Stimulated activated CD8-positive, alpha-beta memory T cell treated with anti-CD3 and anti-CD28 coated beads, Interleukin-7, amount 100 ng/mL, for 4 hours (primary cell): ENCODE data around the gene CBR3.
A peak's percentile ranks its signal among the peaks of the same experiment; 100 is the strongest.

Experiments
- DNase-seq, 2 donors: peaks; one replicate each; pipeline ENCODE4 v3.0.0-alpha.2; 2020; ENCODE audit warnings: low read depth in 2 of 2

Gene CBR3

GRCh38 chr21:36155603-36156338 is 20.9 kb downstream of the CBR3 start:
- DNase-seq: no peak

GRCh38 chr21:36156339-36156814 is 21.5 kb downstream of the CBR3 start:
- DNase-seq: peak; percentile 99 to 100

GRCh38 chr21:36156815-36157670 is 22.2 kb downstream of the CBR3 start, which contains the start of gene DOP1B:
Gene DOP1B, plus strand, starts transcription at chr21:36156824. Its CDS starts 7,910 bp downstream, at chr21:36164734.
- DNase-seq: peak in 1 of 2 donors; percentile 20

- DNase-seq: no peak
Observed at GRCh38 chr21:36159356-36159921, 24.6 kb downstream of the CBR3 start.

- no peak for DNase-seq
Observed at GRCh38 chr21:36160850-36161178, 25.9 kb downstream of the CBR3 start.

- DNase-seq: no peak
Observed at GRCh38 chr21:36162631-36163030, 27.8 kb downstream of the CBR3 start.

- no peak for DNase-seq
Observed at GRCh38 chr21:36163750-36164741, 29.2 kb downstream of the CBR3 start.

GRCh38 chr21:36165356-36165755 is 30.5 kb downstream of the CBR3 start:
- DNase-seq: no peak

GRCh38 chr21:36166705-36167104 is 31.8 kb downstream of the CBR3 start:
- no peak for DNase-seq

- DNase-seq: no peak
Observed at GRCh38 chr21:36167541-36167940, 32.7 kb downstream of the CBR3 start.

- DNase-seq: no peak
Observed at GRCh38 chr21:36169470-36170128, 34.7 kb downstream of the CBR3 start.

- DNase-seq: no peak
Observed at GRCh38 chr21:36170823-36171222, 35.9 kb downstream of the CBR3 start.

- DNase-seq: no peak
Observed at GRCh38 chr21:36171336-36171735, 36.5 kb downstream of the CBR3 start.

GRCh38 chr21:36171741-36172331 is 37.0 kb downstream of the CBR3 start:
- no peak for DNase-seq

GRCh38 chr21:36174780-36175179 is 39.9 kb downstream of the CBR3 start:
- no peak for DNase-seq

GRCh38 chr21:36175771-36176565 is 41.1 kb downstream of the CBR3 start:
- DNase-seq: no peak

- no peak for DNase-seq
Observed at GRCh38 chr21:36178349-36178748, 43.5 kb downstream of the CBR3 start.

GRCh38 chr21:36179145-36179544 is 44.3 kb downstream of the CBR3 start:
- DNase-seq: no peak

GRCh38 chr21:36180963-36181362 is 46.1 kb downstream of the CBR3 start:
- no peak for DNase-seq
